ENCODE results near the gene KLRF1. TPM values are rescaled to one million over a fixed set of nuclear protein-coding genes. Genes with fewer than 3 reads are reported as not detected.

The KLRF1 gene
- total and polyA plus RNA-seq, 2 experiments from 2014 or later = not detected

GRCh38 chr12:9829982-9830381 is 2.7 kb downstream of the KLRF1 start:
- H3K9me3 ChIP-seq (ENCODE audit: low read depth) = no peaks in the 10 kb centered on the region
- TF ChIP-seq CTCF (IDR thresholded peaks at IDR 0.05; ENCODE audit: poor library complexity) (no peak), EZH2 (IDR thresholded peaks at IDR 0.05; ENCODE audit: borderline replicate concordance) (no peak), EZH2phosphoT487 (IDR thresholded peaks at IDR 0.05; ENCODE audit: low read depth, severe bottlenecking, unreplicated experiment) (no peak)
- H3K79me2 ChIP-seq = no peaks in the 10 kb centered on the region
- no peaks in the 10 kb centered on the region for H3K27me3 ChIP-seq
- no peaks in the 10 kb centered on the region for H3K36me3 ChIP-seq (replicated peaks; ENCODE audit: insufficient read depth, low read depth)
- no peaks in the 10 kb centered on the region for H3K4me1 ChIP-seq (ENCODE audit: insufficient read depth)
- WGBS (ENCODE audit: low lambda C conversion rate, missing lambda C conversion rate) = 91% methylated on average over 5 of the region's 5 CpGs
- no peaks in the 10 kb centered on the region for H4K20me1 ChIP-seq (ENCODE audit: insufficient read depth, poor library complexity, severe bottlenecking)
- H3K27ac ChIP-seq = no peak overlapping the region
- no peaks in the 10 kb centered on the region for H3K9me2 ChIP-seq (replicated peaks; ENCODE audit: insufficient read depth)
- H3K4me3 ChIP-seq = no peak overlapping the region
- H3K4me2 ChIP-seq = no peak overlapping the region
- no peak for DNase-seq (ENCODE audit: low spot score)
- H2AFZ ChIP-seq = no peak overlapping the region

- H2AFZ ChIP-seq = no peak overlapping the region
- no peak for DNase-seq (ENCODE audit: low spot score)
- no peaks in the 10 kb centered on the region for H3K36me3 ChIP-seq (replicated peaks; ENCODE audit: insufficient read depth, low read depth)
- no peak overlapping the region for H3K27ac ChIP-seq
- H3K4me1 ChIP-seq (ENCODE audit: insufficient read depth) = no peaks in the 10 kb centered on the region
- no peak overlapping the region for H3K4me3 ChIP-seq
- H3K9me2 ChIP-seq (replicated peaks; ENCODE audit: insufficient read depth) = no peaks in the 10 kb centered on the region
- no peaks in the 10 kb centered on the region for H3K79me2 ChIP-seq
- no peaks in the 10 kb centered on the region for H3K27me3 ChIP-seq
- no peaks in the 10 kb centered on the region for H4K20me1 ChIP-seq (ENCODE audit: insufficient read depth, poor library complexity, severe bottlenecking)
- WGBS (ENCODE audit: low lambda C conversion rate, missing lambda C conversion rate) = 85% methylated on average over 3 of the region's 3 CpGs
- no peaks in the 10 kb centered on the region for H3K9me3 ChIP-seq (ENCODE audit: low read depth)
- TF ChIP-seq EZH2 (IDR thresholded peaks at IDR 0.05; ENCODE audit: borderline replicate concordance) (no peak), CTCF (IDR thresholded peaks at IDR 0.05; ENCODE audit: poor library complexity) (no peak), EZH2phosphoT487 (IDR thresholded peaks at IDR 0.05; ENCODE audit: low read depth, severe bottlenecking, unreplicated experiment) (no peak)
- H3K4me2 ChIP-seq = no peak overlapping the region
Observed at GRCh38 chr12:9831720-9832119, 4.4 kb downstream of the KLRF1 start.

GRCh38 chr12:9843407-9843806 is 16.1 kb downstream of the KLRF1 start:
- Histone ChIP-seq H3K4me3 (no peak overlapping the region), H3K9me2 (replicated peaks; ENCODE audit: insufficient read depth) (no peaks in the 10 kb centered on the region), H2AFZ (no peak overlapping the region), H3K4me2 (no peak overlapping the region), H4K20me1 (ENCODE audit: insufficient read depth, poor library complexity, severe bottlenecking) (no peaks in the 10 kb centered on the region), H3K36me3 (replicated peaks; ENCODE audit: insufficient read depth, low read depth) (no peaks in the 10 kb centered on the region), H3K4me1 (ENCODE audit: insufficient read depth) (no peaks in the 10 kb centered on the region), H3K9me3 (ENCODE audit: low read depth) (no peaks in the 10 kb centered on the region), H3K27me3 (no peaks in the 10 kb centered on the region), H3K27ac (no peak overlapping the region), H3K79me2 (no peaks in the 10 kb centered on the region)
- no peak for DNase-seq (ENCODE audit: low spot score)
- no peak for TF ChIP-seq EZH2phosphoT487 (IDR thresholded peaks at IDR 0.05; ENCODE audit: low read depth, severe bottlenecking, unreplicated experiment)
- no peak for TF ChIP-seq CTCF (IDR thresholded peaks at IDR 0.05; ENCODE audit: poor library complexity)
- no peak for TF ChIP-seq EZH2 (IDR thresholded peaks at IDR 0.05; ENCODE audit: borderline replicate concordance)
- 83% methylated on average over 3 of the region's 3 CpGs for WGBS (ENCODE audit: low lambda C conversion rate, missing lambda C conversion rate)

- H3K79me2 ChIP-seq = no peaks in the 10 kb centered on the region
- DNase-seq (ENCODE audit: low spot score) = no peak
- no peaks in the 10 kb centered on the region for H3K9me2 ChIP-seq (replicated peaks; ENCODE audit: insufficient read depth)
- TF ChIP-seq CTCF (IDR thresholded peaks at IDR 0.05; ENCODE audit: poor library complexity) (no peak), EZH2phosphoT487 (IDR thresholded peaks at IDR 0.05; ENCODE audit: low read depth, severe bottlenecking, unreplicated experiment) (no peak), EZH2 (IDR thresholded peaks at IDR 0.05; ENCODE audit: borderline replicate concordance) (no peak)
- H3K9me3 ChIP-seq (ENCODE audit: low read depth) = no peaks in the 10 kb centered on the region
- no peak overlapping the region for H3K4me2 ChIP-seq
- no peaks in the 10 kb centered on the region for H3K36me3 ChIP-seq (replicated peaks; ENCODE audit: insufficient read depth, low read depth)
- 74% methylated on average over 5 of the region's 5 CpGs for WGBS (ENCODE audit: low lambda C conversion rate, missing lambda C conversion rate)
- H2AFZ ChIP-seq = no peak overlapping the region
- no peaks in the 10 kb centered on the region for H3K4me1 ChIP-seq (ENCODE audit: insufficient read depth)
- no peaks in the 10 kb centered on the region for H3K27me3 ChIP-seq
- H3K27ac ChIP-seq = no peak overlapping the region
- no peaks in the 10 kb centered on the region for H4K20me1 ChIP-seq (ENCODE audit: insufficient read depth, poor library complexity, severe bottlenecking)
- H3K4me3 ChIP-seq = no peak overlapping the region
Observed at GRCh38 chr12:9848899-9849298, 21.6 kb downstream of the KLRF1 start.
